Measurements from ENCODE around the gene DDX25. TPM values are rescaled to one million over a fixed set of nuclear protein-coding genes. Genes with fewer than 3 reads are reported as not detected.
A peak's percentile ranks its signal among the peaks of the same experiment; 100 is the strongest.

DDX25 gene
- total and polyA plus RNA-seq, 2 of the 13 experiments (the other 11 are each of a cell fraction or from before 2014, with no cell fraction given) = 0.17 to 0.29 TPM

DNA sequence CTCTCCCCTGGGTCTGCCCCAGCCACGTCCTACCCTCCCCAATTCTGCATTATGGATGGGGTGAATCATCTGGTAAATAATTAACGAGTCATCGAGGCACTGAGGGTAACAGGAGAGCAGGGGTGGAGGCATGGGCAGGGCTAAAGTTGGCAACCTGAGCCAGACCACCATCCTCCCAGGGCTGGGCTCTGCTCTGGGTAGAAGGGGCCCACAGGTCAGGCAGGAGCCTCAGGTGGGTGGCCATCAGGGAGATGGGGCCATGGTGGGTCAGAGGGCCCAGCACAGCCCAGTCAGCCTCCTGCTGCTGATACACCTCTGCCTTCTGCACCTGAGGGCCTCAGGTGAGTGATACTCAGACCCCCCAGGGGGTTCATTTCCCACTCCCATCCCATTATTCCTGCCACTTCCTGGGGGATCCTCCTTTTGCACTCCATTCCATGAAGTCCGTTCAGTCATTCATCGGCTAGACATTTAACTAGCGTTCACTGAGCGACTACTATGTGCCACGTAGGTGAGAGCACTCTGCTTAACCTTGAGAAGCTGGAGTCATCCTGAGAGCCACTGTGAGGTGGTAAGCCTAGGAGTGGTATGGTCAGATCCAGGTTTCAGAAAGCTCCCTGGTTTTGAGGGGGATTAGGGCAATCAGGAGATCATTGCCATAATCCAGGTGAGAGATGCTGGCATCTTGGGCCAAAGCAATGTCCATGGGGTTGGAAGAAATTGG, 41.7 kb downstream of the DDX25 start, which contains the start of gene VSIG10L2 (continued):
- TF ChIP-seq, protein P1, sequence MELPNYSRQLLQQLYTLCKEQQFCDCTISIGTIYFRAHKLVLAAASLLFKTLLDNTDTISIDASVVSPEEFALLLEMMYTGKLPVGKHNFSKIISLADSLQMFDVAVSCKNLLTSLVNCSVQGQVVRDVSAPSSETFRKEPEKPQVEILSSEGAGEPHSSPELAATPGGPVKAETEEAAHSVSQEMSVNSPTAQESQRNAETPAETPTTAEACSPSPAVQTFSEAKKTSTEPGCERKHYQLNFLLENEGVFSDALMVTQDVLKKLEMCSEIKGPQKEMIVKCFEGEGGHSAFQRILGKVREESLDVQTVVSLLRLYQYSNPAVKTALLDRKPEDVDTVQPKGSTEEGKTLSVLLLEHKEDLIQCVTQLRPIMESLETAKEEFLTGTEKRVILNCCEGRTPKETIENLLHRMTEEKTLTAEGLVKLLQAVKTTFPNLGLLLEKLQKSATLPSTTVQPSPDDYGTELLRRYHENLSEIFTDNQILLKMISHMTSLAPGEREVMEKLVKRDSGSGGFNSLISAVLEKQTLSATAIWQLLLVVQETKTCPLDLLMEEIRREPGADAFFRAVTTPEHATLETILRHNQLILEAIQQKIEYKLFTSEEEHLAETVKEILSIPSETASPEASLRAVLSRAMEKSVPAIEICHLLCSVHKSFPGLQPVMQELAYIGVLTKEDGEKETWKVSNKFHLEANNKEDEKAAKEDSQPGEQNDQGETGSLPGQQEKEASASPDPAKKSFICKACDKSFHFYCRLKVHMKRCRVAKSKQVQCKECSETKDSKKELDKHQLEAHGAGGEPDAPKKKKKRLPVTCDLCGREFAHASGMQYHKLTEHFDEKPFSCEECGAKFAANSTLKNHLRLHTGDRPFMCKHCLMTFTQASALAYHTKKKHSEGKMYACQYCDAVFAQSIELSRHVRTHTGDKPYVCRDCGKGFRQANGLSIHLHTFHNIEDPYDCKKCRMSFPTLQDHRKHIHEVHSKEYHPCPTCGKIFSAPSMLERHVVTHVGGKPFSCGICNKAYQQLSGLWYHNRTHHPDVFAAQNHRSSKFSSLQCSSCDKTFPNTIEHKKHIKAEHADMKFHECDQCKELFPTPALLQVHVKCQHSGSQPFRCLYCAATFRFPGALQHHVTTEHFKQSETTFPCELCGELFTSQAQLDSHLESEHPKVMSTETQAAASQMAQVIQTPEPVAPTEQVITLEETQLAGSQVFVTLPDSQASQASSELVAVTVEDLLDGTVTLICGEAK (IDR thresholded peaks at IDR 0.05) = no peak
- TF ChIP-seq, protein P1 (CRISPR knock-in tag; IDR thresholded peaks at IDR 0.05) = no peak
- TF ChIP-seq ZSCAN22 (CRISPR knock-in tag; IDR thresholded peaks at IDR 0.05) (no peak), ZNF746 (CRISPR knock-in tag; IDR thresholded peaks at IDR 0.05) (no peak), ZNF720 (CRISPR knock-in tag; IDR thresholded peaks at IDR 0.05) (no peak), ZNF354B (CRISPR knock-in tag; IDR thresholded peaks at IDR 0.05) (no peak), DNMT3B (CRISPR knock-in tag; conservative IDR thresholded peaks at IDR 0.05) (no peak), AHR (CRISPR knock-in tag; IDR thresholded peaks at IDR 0.05) (no peak), ZNF234 (CRISPR knock-in tag; conservative IDR thresholded peaks at IDR 0.05) (no peak), PPARG (CRISPR knock-in tag; conservative IDR thresholded peaks at IDR 0.05) (no peak), FOSL2 (CRISPR knock-in tag; IDR thresholded peaks at IDR 0.05) (peak; percentile 90), TCF12 (IDR thresholded peaks at IDR 0.05) (no peak), TCF12 (CRISPR knock-in tag; IDR thresholded peaks at IDR 0.05) (no peak), POGZ (CRISPR knock-in tag; IDR thresholded peaks at IDR 0.05) (no peak), POLR2AphosphoS5 (IDR thresholded peaks at IDR 0.05; ENCODE audit: low read depth, low read length) (no peak), FLYWCH1 (CRISPR knock-in tag; IDR thresholded peaks at IDR 0.05) (no peak), ZNF776 (CRISPR knock-in tag; IDR thresholded peaks at IDR 0.05) (no peak), YY1 (IDR thresholded peaks at IDR 0.05; ENCODE audit: insufficient read depth, insufficient replicate concordance, low read depth, low read length) (no peak), ZNF7 (CRISPR knock-in tag; IDR thresholded peaks at IDR 0.05) (no peak), WIZ (CRISPR knock-in tag; IDR thresholded peaks at IDR 0.05) (no peak)
- TF ChIP-seq, protein P2, sequence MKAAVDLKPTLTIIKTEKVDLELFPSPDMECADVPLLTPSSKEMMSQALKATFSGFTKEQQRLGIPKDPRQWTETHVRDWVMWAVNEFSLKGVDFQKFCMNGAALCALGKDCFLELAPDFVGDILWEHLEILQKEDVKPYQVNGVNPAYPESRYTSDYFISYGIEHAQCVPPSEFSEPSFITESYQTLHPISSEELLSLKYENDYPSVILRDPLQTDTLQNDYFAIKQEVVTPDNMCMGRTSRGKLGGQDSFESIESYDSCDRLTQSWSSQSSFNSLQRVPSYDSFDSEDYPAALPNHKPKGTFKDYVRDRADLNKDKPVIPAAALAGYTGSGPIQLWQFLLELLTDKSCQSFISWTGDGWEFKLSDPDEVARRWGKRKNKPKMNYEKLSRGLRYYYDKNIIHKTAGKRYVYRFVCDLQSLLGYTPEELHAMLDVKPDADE (CRISPR knock-in tag; IDR thresholded peaks at IDR 0.05) = no peak
